Measurements from ENCODE around the gene CENPB.

GRCh38 chr20:3786126-3786484, 435 bp downstream of the CENPB start:
- TF ChIP-seq CEBPB (IDR thresholded peaks at IDR 0.05) (no peak), FOXM1 (IDR thresholded peaks at IDR 0.05; ENCODE audit: borderline replicate concordance, low read depth) (no peak), REST (IDR thresholded peaks at IDR 0.05; ENCODE audit: low read depth) (no peak), TAF1 (IDR thresholded peaks at IDR 0.05; ENCODE audit: low read depth) (no peak), YY1 (IDR thresholded peaks at IDR 0.05; ENCODE audit: low read depth) (no peak), MAX (IDR thresholded peaks at IDR 0.05) (peak; percentile 79), TEAD4 (IDR thresholded peaks at IDR 0.05) (no peak), ZBTB7A (IDR thresholded peaks at IDR 0.05; ENCODE audit: low read depth) (no peak), EGR1 (IDR thresholded peaks at IDR 0.05) (no peak), EP300 (IDR thresholded peaks at IDR 0.05; ENCODE audit: borderline replicate concordance) (no peak), CREB1 (IDR thresholded peaks at IDR 0.05; ENCODE audit: low read depth) (no peak), TCF12 (IDR thresholded peaks at IDR 0.05; ENCODE audit: low read depth) (no peak), RAD21 (IDR thresholded peaks at IDR 0.05; ENCODE audit: low read depth) (no peak), USF1 (IDR thresholded peaks at IDR 0.05) (no peak)
